ENCODE data around the gene CENPP.

CENPP gene

GRCh38 chr9:92543972-92544371, 218.2 kb downstream of the CENPP start:
- no peak overlapping the region for H2AFZ ChIP-seq (ENCODE audit: low read length)
- TF ChIP-seq CTCF (IDR thresholded peaks at IDR 0.05; ENCODE audit: low read length) (no peak), EZH2 (IDR thresholded peaks at IDR 0.05; ENCODE audit: borderline replicate concordance, low read length) (no peak)
- H3F3A ChIP-seq (ENCODE audit: insufficient read depth, low read length): no peaks in the 10 kb centered on the region

GRCh38 chr9:92545002-92545510, 219.3 kb downstream of the CENPP start:
- H3K36me3 ChIP-seq (ENCODE audit: insufficient read depth, low read length): no peaks in the 10 kb centered on the region
- no peaks in the 10 kb centered on the region for H3K27me3 ChIP-seq (ENCODE audit: insufficient read depth, low read length)
- H2AFZ ChIP-seq (ENCODE audit: low read length): no peak overlapping the region
- H3F3A ChIP-seq (ENCODE audit: insufficient read depth, low read length): no peaks in the 10 kb centered on the region
- H3K9me2 ChIP-seq (ENCODE audit: low read depth, low read length): no peaks in the 10 kb centered on the region
- no peaks in the 10 kb centered on the region for H4K20me1 ChIP-seq (ENCODE audit: insufficient read depth, low read length)
- no peak for TF ChIP-seq EZH2 (IDR thresholded peaks at IDR 0.05; ENCODE audit: borderline replicate concordance, low read length)
- H3K9ac ChIP-seq (ENCODE audit: low read length): no peak overlapping the region
- H3K4me2 ChIP-seq (ENCODE audit: low read length): no peak overlapping the region
- H3K4me1 ChIP-seq (ENCODE audit: insufficient read depth, low read length, severe bottlenecking): no peaks in the 10 kb centered on the region
- H3K4me3 ChIP-seq (ENCODE audit: low read depth, low read length, poor library complexity, severe bottlenecking): no peak overlapping the region
- H3K9me3 ChIP-seq (ENCODE audit: low read length): no peaks in the 10 kb centered on the region
- no peaks in the 10 kb centered on the region for H3K79me2 ChIP-seq (ENCODE audit: insufficient read depth, low read length)
- H3K27ac ChIP-seq (ENCODE audit: low read depth, low read length, poor library complexity, severe bottlenecking): no peak overlapping the region

More at GRCh38 chr9:92543972-92544371, 218.2 kb downstream of the CENPP start:
- Histone ChIP-seq H3K9me2 (ENCODE audit: low read depth, low read length) (no peaks in the 10 kb centered on the region), H3K4me2 (ENCODE audit: low read length) (no peak overlapping the region), H3K9ac (ENCODE audit: low read length) (no peak overlapping the region), H3K9me3 (ENCODE audit: low read length) (no peaks in the 10 kb centered on the region), H3K36me3 (ENCODE audit: insufficient read depth, low read length) (no peaks in the 10 kb centered on the region), H3K79me2 (ENCODE audit: insufficient read depth, low read length) (no peaks in the 10 kb centered on the region), H3K27me3 (ENCODE audit: insufficient read depth, low read length) (no peaks in the 10 kb centered on the region), H3K4me1 (ENCODE audit: insufficient read depth, low read length, severe bottlenecking) (no peaks in the 10 kb centered on the region), H3K27ac (ENCODE audit: low read depth, low read length, poor library complexity, severe bottlenecking) (no peak overlapping the region), H3K4me3 (ENCODE audit: low read depth, low read length, poor library complexity, severe bottlenecking) (no peak overlapping the region), H4K20me1 (ENCODE audit: insufficient read depth, low read length) (no peaks in the 10 kb centered on the region)

GRCh38 chr9:92547356-92547755, 221.6 kb downstream of the CENPP start:
- no peak overlapping the region for H2AFZ ChIP-seq (ENCODE audit: low read length)
- no peaks in the 10 kb centered on the region for H3K36me3 ChIP-seq (ENCODE audit: insufficient read depth, low read length)
- no peaks in the 10 kb centered on the region for H3K4me1 ChIP-seq (ENCODE audit: insufficient read depth, low read length, severe bottlenecking)
- TF ChIP-seq EZH2 (IDR thresholded peaks at IDR 0.05; ENCODE audit: borderline replicate concordance, low read length) (no peak), CTCF (IDR thresholded peaks at IDR 0.05; ENCODE audit: low read length) (no peak)
- no peak overlapping the region for H3K9ac ChIP-seq (ENCODE audit: low read length)
- no peaks in the 10 kb centered on the region for H3F3A ChIP-seq (ENCODE audit: insufficient read depth, low read length)
- H3K4me2 ChIP-seq (ENCODE audit: low read length): no peak overlapping the region
- no peaks in the 10 kb centered on the region for H4K20me1 ChIP-seq (ENCODE audit: insufficient read depth, low read length)
- no peaks in the 10 kb centered on the region for H3K9me2 ChIP-seq (ENCODE audit: low read depth, low read length)
- no peak overlapping the region for H3K4me3 ChIP-seq (ENCODE audit: low read depth, low read length, poor library complexity, severe bottlenecking)
- H3K9me3 ChIP-seq (ENCODE audit: low read length): no peaks in the 10 kb centered on the region
- H3K27ac ChIP-seq (ENCODE audit: low read depth, low read length, poor library complexity, severe bottlenecking): no peak overlapping the region
- no peaks in the 10 kb centered on the region for H3K27me3 ChIP-seq (ENCODE audit: insufficient read depth, low read length)
- no peaks in the 10 kb centered on the region for H3K79me2 ChIP-seq (ENCODE audit: insufficient read depth, low read length)

GRCh38 chr9:92550765-92551164, 225.0 kb downstream of the CENPP start:
- Histone ChIP-seq H4K20me1 (ENCODE audit: insufficient read depth, low read length) (no peaks in the 10 kb centered on the region), H3K9me3 (ENCODE audit: low read length) (no peaks in the 10 kb centered on the region), H3K4me3 (ENCODE audit: low read depth, low read length, poor library complexity, severe bottlenecking) (no peak overlapping the region), H3K9me2 (ENCODE audit: low read depth, low read length) (no peaks in the 10 kb centered on the region), H2AFZ (ENCODE audit: low read length) (no peak overlapping the region), H3K27ac (ENCODE audit: low read depth, low read length, poor library complexity, severe bottlenecking) (no peak overlapping the region), H3K4me1 (ENCODE audit: insufficient read depth, low read length, severe bottlenecking) (no peaks in the 10 kb centered on the region), H3K79me2 (ENCODE audit: insufficient read depth, low read length) (no peaks in the 10 kb centered on the region), H3K27me3 (ENCODE audit: insufficient read depth, low read length) (no peaks in the 10 kb centered on the region), H3F3A (ENCODE audit: insufficient read depth, low read length) (no peaks in the 10 kb centered on the region), H3K4me2 (ENCODE audit: low read length) (no peak overlapping the region), H3K9ac (ENCODE audit: low read length) (no peak overlapping the region), H3K36me3 (ENCODE audit: insufficient read depth, low read length) (no peaks in the 10 kb centered on the region)
- TF ChIP-seq EZH2 (IDR thresholded peaks at IDR 0.05; ENCODE audit: borderline replicate concordance, low read length): no peak

Data from OCI-LY1 (cell line).